ENCODE measurements around the gene ATG10.

ATG10 gene

DNA sequence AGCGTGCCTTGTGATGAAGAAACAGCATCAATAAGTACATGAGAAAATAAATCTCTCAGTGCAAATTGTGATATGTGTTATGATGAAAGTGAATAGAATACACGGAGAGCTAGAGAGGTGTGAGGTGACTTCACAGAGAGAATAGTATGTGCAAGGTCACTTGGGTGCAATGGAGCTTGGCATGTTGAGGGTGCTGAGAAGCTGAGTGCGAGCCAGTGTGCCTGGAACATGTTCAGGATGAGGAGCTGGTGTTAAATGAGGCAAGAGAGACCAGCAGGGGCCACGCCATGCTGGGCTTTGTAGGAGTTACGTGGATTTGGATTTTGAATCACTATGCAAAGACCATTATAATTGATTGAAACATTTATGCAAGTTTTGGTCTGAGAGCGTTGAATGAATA is 319.1 kb downstream of the ATG10 start:
- TF ChIP-seq FOXP2 (optimal IDR thresholded peaks at IDR 0.05; ENCODE audit: borderline replicate concordance, extremely low read depth, extremely low read length, insufficient read depth), result no peak
- TF ChIP-seq TAF1 (IDR thresholded peaks at IDR 0.05; ENCODE audit: borderline replicate concordance, insufficient read depth, low read length), result no peak
- no peak for TF ChIP-seq SIN3A (IDR thresholded peaks at IDR 0.05; ENCODE audit: borderline replicate concordance, insufficient read depth, low read length)
- no peak for TF ChIP-seq POLR2AphosphoS5 (IDR thresholded peaks at IDR 0.05; ENCODE audit: low read depth, low read length)
- no peak for TF ChIP-seq REST (IDR thresholded peaks at IDR 0.05; ENCODE audit: insufficient read depth in 1 of 2, low read depth in 2 of 2, low read length in 2 of 2)

- TF ChIP-seq FOXP2 (optimal IDR thresholded peaks at IDR 0.05; ENCODE audit: borderline replicate concordance, extremely low read depth, extremely low read length, insufficient read depth) (no peak), REST (IDR thresholded peaks at IDR 0.05; ENCODE audit: insufficient read depth in 1 of 2, low read depth in 2 of 2, low read length in 2 of 2) (no peak), POLR2AphosphoS5 (IDR thresholded peaks at IDR 0.05; ENCODE audit: low read depth, low read length) (no peak), TAF1 (IDR thresholded peaks at IDR 0.05; ENCODE audit: borderline replicate concordance, insufficient read depth, low read length) (no peak), SIN3A (IDR thresholded peaks at IDR 0.05; ENCODE audit: borderline replicate concordance, insufficient read depth, low read length) (no peak)
These were observed 319.6 kb downstream of the ATG10 start for GRCh38 chr5:82291420-82291819.

DNA sequence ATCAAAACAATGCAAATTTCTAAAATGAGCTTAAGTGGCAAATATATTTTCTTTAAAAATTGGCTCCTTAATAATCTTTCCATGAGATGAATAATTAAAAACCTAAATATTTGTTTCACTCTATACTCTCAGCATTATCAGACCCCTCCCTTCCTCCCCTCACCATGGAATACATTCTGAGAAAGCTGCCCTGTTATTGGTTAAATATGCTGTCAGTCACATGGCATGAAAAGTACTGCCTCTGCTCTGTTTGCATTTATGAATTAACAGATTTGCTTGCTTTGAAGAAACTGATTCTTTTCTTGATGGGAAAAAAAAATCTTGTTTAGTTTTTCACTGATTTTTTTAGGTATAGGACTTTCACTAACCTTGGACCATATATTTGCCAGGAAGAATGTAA is 323.3 kb downstream of the ATG10 start:
- TF ChIP-seq SIN3A (IDR thresholded peaks at IDR 0.05; ENCODE audit: borderline replicate concordance, insufficient read depth, low read length) (no peak), TAF1 (IDR thresholded peaks at IDR 0.05; ENCODE audit: borderline replicate concordance, insufficient read depth, low read length) (no peak), FOXP2 (optimal IDR thresholded peaks at IDR 0.05; ENCODE audit: borderline replicate concordance, extremely low read depth, extremely low read length, insufficient read depth) (no peak), POLR2AphosphoS5 (IDR thresholded peaks at IDR 0.05; ENCODE audit: low read depth, low read length) (no peak), REST (IDR thresholded peaks at IDR 0.05; ENCODE audit: insufficient read depth in 1 of 2, low read depth in 2 of 2, low read length in 2 of 2) (no peak)

GRCh38 chr5:82295959-82296531 is 324.2 kb downstream of the ATG10 start:
- no peak for TF ChIP-seq SIN3A (IDR thresholded peaks at IDR 0.05; ENCODE audit: borderline replicate concordance, insufficient read depth, low read length)
- TF ChIP-seq POLR2AphosphoS5 (IDR thresholded peaks at IDR 0.05; ENCODE audit: low read depth, low read length), result no peak
- TF ChIP-seq TAF1 (IDR thresholded peaks at IDR 0.05; ENCODE audit: borderline replicate concordance, insufficient read depth, low read length), result no peak
- TF ChIP-seq FOXP2 (optimal IDR thresholded peaks at IDR 0.05; ENCODE audit: borderline replicate concordance, extremely low read depth, extremely low read length, insufficient read depth), result no peak
- no peak for TF ChIP-seq REST (IDR thresholded peaks at IDR 0.05; ENCODE audit: insufficient read depth in 1 of 2, low read depth in 2 of 2, low read length in 2 of 2)
